Peyer's patch (tissue), 4 donors: ENCODE measurements around the gene POLR3A.

ENCODE experiments used
- CTCF ChIP-seq, 6 experiments: fragments of 450-650 bp in 4 of 6; fragments of 200-600 bp in 2 of 6; sonication (generic) in 1 of 6; IDR thresholded peaks; one replicate each; pipeline ENCODE4 v1.5.1; 2017 to 2019; ENCODE audit warnings: antibody characterized with exemption in 6 of 6, mild to moderate bottlenecking in 3 of 6, moderate library complexity in 1 of 6
- POLR2A ChIP-seq, 2 donors: fragments of 450-650 bp; IDR thresholded peaks; one replicate each; pipeline ENCODE4 v1.5.1; 2017; ENCODE audit warnings: antibody characterized with exemption in 2 of 2, mild to moderate bottlenecking in 2 of 2, moderate library complexity in 2 of 2

GRCh38 chr10:78035025-78035424 lies 5.7 kb upstream of the POLR3A start:
- TF ChIP-seq CTCF (IDR thresholded peaks at IDR 0.05) (no peak), POLR2A (IDR thresholded peaks at IDR 0.05) (no peak)
